GM12891 (cell line): ENCODE results near the gene PSMB8.
"Not testable (repeated sequence)": the region's sequence is repeated elsewhere in the genome, so short reads cannot be mapped to it uniquely, and the experiment has no call there.

ENCODE experiments used
- POLR2A ChIP-seq: IDR thresholded peaks from 2 replicates; pipeline ENCODE4 v1.6.1; 2011; ENCODE audit warnings: low read depth, low read length, control low read depth
- POLR2AphosphoS5 ChIP-seq: IDR thresholded peaks from 2 replicates; pipeline ENCODE4 v1.6.1; 2011; ENCODE audit warnings: low read depth, low read length, control low read depth
- POU2F2 ChIP-seq: IDR thresholded peaks from 2 replicates; pipeline ENCODE4 v1.6.1; 2011; ENCODE audit warnings: low read depth, mild to moderate bottlenecking, control low read depth, low read length, moderate library complexity
- TAF1 ChIP-seq: IDR thresholded peaks from 2 replicates; pipeline ENCODE4 v1.6.1; 2011; ENCODE audit warnings: low read depth, low read length, control low read depth

DNA sequence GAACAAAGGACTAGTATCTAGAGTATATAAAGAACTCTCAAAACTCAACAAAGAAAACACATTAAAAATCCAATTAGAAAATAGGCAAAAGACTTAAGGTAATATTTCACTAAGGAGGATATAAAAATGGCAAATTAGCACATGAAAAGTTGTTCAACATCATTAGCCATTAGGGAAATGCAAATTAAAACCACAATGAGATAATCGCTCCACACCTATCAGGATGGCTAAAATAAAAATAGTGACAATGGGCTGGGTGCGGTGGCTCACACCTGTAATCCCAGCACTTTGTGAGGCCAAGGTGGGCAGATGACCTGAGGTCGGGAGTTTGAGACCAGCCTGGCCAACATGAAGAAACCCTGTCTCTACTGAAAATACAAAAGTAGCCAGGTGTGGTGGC lies 37.1 kb upstream of the PSMB8 start:
- not testable (repeated sequence) for TF ChIP-seq POLR2A, TAF1, POLR2AphosphoS5, POU2F2
